GM19468 (cell line): Measurements from ENCODE around the gene TMTC1.
"Not testable (repeated sequence)": the region's sequence is repeated elsewhere in the genome, so short reads cannot be mapped to it uniquely, and the experiment has no call there.

Experiments
- ATAC-seq: cut with Tn5 transposase; IDR thresholded peaks from one replicate; pipeline ENCODE4 v1.9.1; 2021; ENCODE audit warnings: mild to moderate bottlenecking, moderate library complexity, moderate number of reproducible peaks; ENCODE audit not compliant: unreplicated experiment; ENCODE audit errors: extremely low read depth

TMTC1 gene

GRCh38 chr12:29582677-29583272 lies 201.0 kb downstream of the TMTC1 start:
- ATAC-seq = no peak

- ATAC-seq = no peak
Measured at GRCh38 chr12:29582146-29582545, 201.6 kb downstream of the TMTC1 start.

DNA sequence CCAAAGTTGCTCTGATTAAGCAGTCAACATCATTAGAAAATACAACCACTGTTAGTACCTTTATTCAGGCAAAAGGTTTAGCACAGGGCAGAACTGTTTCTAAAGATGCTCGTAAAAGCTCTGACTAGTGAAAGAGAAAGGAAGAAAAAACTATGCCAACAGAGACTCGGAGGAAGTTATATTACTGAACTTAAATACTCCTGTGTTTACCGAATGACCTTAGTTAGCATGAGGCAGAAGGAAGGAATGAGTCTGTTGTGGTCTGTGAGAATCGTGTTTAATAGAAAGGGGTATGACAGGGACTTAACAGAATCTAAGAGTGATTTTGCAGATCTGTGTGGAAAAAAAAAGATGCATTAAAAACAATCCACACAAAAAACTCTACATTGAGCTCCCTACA lies 202.1 kb downstream of the TMTC1 start:
- no peak for ATAC-seq

- no peak for ATAC-seq
Measured at GRCh38 chr12:29580971-29581370, 202.8 kb downstream of the TMTC1 start.

DNA sequence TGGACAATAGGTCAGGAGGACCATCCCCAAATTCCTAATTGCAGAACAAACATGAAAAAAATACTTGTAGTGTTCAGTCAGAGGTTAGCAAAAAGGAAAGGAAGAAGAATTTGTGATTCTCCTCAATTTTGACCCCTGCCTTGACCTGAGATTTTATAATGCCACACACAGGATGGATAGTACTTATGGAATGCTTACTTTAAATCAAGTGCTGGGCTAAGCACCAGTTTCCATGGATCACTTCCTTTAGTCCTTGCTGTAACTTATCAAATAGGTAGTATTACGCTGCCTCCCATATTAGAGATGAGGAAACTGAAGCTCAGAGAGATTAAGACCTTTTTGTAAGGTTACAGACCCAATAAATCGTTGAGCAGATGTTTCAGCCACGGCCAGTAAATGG lies 205.0 kb downstream of the TMTC1 start:
- no peak for ATAC-seq

- ATAC-seq = no peak
Measured at GRCh38 chr12:29578070-29578469, 205.7 kb downstream of the TMTC1 start.

DNA sequence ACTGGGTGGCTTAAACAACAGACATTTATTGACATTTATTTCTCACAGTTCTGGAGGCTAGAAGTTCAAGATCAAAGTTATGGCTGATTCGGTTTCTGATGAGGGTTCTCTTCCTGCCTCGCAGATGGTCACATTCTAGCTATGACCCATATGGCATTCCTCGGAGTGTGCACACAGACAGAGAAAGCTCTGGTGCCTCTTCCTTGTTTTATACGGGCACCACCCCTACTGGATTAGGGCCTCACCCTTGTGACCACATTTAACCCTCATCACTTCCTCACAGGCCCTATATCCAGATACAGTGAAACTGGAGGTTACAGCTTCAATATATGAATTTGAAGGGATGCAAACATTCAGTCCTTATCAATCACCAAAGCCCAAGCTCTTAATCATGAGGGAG lies 209.2 kb downstream of the TMTC1 start:
- no peak for ATAC-seq

DNA sequence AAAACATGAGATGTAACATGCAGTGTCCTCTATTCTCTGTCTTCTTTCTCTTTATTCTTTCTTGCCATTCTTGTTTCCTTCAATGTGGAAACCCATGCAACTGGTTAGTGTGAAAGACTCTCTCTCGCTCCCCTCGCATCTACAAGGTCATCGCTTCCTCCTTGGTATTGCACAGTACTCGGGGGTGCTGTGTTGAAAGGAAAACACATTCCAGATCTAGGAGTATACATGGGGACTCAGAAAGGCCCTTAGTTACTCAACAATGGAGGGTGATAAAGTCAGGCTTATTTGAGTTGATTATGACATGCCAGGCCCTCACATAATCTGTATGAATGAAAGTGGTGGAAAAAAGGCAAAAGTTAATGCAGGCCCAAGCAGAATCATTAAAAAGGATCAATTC lies 210.8 kb downstream of the TMTC1 start:
- no peak for ATAC-seq

DNA sequence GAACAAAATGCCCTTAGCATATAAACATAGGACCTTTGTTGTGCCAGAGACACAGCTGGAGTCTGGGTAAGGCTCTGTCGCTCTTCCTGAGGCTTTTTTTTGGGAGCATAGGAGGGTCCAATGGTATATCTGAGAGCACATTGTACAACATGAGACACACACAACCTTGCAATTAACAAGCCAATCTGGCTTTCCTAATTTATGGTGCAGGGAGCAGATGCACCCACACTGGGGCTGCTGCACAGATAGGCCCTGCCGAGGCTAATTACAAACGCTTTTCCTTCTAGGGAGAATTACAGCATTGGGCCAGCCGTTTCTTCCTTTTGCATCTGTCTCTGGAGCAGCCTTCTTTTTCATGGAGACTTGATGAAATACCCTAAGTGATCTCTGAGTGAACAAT lies 211.3 kb downstream of the TMTC1 start:
- ATAC-seq = no peak

DNA sequence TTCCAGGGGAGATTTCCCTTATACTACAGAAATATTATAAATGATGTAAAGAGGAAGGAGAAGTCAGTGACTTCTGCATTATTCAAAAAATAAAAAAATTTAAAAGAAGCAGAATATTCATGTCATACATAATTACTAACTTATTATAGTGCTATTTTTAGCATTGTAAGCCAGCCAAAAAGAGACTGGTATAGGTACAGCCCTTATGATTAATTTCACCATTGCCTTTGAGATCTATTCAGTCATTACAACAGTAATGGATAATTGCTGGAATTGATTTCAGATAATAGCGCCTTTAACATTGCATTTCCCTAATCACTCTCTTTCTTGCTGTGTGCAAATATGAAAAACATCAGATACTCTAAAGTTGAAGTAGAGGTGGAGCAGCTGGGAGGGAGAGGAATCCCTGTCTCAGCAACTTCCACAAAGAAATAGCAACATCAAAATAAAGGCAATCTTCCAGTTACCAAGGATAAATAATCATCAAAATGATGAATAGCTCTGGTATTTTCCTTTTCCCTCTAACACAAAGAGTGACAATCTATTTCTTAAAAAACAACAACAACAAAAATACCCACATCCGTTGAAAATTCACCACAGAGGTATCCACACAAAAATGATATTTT lies 214.5 kb downstream of the TMTC1 start:
- ATAC-seq = no peak

GRCh38 chr12:29566441-29566840 lies 217.3 kb downstream of the TMTC1 start:
- no peak for ATAC-seq

- no peak for ATAC-seq
Measured at GRCh38 chr12:29565727-29566126, 218.0 kb downstream of the TMTC1 start.

- ATAC-seq = no peak
Measured at GRCh38 chr12:29564925-29565324, 218.8 kb downstream of the TMTC1 start.

GRCh38 chr12:29563636-29564035 lies 220.1 kb downstream of the TMTC1 start:
- ATAC-seq = no peak

GRCh38 chr12:29563071-29563470 lies 220.7 kb downstream of the TMTC1 start:
- no peak for ATAC-seq

- no peak for ATAC-seq
Measured at GRCh38 chr12:29562110-29562804, 221.5 kb downstream of the TMTC1 start.

GRCh38 chr12:29561664-29562071 lies 222.1 kb downstream of the TMTC1 start:
- ATAC-seq = no peak

DNA sequence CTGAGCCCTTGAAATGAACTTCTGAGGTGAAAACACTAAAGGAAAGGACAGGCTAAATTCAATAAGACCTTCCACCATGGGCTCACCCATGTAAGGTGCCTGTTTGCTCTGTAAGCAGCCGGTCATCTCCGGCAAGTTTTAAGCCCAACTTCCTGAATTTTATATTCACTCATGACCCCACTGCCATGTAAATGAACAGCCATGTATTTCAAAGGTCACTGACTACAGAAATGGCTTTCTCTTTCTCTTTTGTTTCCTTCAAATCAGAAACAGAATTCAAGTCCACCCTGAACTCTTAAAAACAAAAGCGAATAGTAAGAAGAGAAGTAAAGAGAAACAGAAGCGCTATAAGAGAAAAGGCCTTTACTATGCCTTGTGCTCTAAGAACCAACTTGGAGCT lies 224.5 kb downstream of the TMTC1 start:
- no peak for ATAC-seq

DNA sequence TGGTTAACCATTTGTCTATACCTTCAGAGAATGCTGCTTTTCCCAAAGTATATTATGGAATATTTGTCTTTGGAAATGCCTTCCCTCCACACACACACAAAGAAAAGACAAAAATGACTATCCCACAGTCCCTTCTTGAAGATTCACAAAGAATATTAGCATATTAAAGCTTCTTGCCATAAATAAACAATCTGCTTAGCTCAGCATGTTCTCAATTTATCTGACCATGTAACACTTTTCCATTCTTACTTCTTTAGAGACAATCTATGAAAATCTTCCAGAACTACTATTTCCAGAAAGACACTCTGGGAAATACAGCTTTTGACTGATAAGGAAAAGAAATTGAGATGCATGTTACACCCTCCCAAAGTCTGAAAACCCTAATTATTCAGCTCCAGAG lies 227.4 kb downstream of the TMTC1 start:
- no peak for ATAC-seq

DNA sequence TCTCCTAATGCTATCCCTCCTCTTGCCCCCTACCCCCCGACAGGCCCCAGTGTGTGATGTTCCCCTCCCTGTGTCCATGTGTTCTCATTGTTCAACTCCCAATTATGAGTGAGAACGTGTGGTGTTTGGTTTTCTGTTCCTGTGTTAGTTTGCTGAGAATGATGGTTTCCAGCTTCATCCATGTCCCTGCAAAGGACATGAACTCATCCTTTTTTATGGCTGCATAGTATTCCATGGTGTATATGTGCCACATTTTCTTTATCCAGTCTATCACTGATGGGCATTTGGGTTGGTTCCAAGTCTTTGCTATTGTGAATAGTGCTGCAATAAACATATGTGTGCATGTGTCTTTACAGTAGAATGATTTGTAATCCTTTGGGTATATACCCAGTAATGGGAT lies 228.3 kb downstream of the TMTC1 start:
- not testable (repeated sequence) for ATAC-seq

DNA sequence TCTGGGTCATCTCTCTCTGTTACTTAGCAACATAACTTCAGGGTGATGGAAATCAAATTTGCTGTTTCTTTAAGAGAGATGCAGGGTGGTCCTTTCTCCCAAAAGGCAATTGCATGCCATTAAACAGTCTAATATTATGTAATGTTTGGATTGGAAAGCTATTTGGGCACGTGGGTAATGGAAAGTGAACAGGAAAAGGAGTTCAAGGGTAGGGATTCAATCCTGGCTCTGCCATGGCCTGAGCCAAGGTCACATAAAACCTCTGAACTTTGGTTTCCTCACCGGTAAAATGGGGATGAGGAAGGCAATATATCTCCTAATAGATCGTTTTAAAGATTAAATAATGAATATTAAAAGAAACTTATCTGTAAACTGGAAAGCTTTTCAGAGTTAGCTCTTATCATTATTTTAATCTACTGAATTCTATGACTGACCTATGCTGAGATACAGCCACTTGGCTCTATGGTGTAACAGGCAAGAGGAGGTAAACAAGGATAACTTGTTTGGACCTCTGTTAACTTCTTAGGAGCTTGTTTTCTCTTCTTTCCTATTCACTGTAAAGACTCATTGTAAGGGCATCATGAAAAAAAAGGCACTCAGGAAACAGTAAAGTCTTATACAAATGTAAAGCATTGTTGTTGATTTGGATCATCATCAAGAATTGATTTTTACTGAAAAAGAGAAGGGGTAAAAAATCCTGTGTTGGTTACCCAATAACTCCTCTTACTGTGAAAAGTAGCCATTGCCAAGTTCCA lies 230.6 kb downstream of the TMTC1 start:
- ATAC-seq = no peak
